Cardiac fibroblast (primary cell): ENCODE data around the gene DHX34.
"Not testable (repeated sequence)": the region's sequence is repeated elsewhere in the genome, so short reads cannot be mapped to it uniquely, and the experiment has no call there.

Source experiments
- DNase-seq, 2 donors: peaks; one replicate each; pipeline versions ENCODE4 v3.0.0 to v3.0.0-alpha.2; 2010; ENCODE audit warnings: low read depth in 2 of 2
- H3K4me3 ChIP-seq, 2 donors: replicated peaks in 1 of 2; 1 replicate in 1 of 2; 2 replicates in 1 of 2; pipeline ENCODE4 v1.5.1; 2011; ENCODE audit warnings: low read depth in 2 of 2, low read length in 2 of 2, mild to moderate bottlenecking in 2 of 2, moderate library complexity in 1 of 2
- CTCF ChIP-seq: IDR thresholded peaks from one replicate; pipeline ENCODE4 v1.5.1; 2011; ENCODE audit warnings: low read depth, mild to moderate bottlenecking, low read length, inconsistent platforms

DHX34 gene, protein sequence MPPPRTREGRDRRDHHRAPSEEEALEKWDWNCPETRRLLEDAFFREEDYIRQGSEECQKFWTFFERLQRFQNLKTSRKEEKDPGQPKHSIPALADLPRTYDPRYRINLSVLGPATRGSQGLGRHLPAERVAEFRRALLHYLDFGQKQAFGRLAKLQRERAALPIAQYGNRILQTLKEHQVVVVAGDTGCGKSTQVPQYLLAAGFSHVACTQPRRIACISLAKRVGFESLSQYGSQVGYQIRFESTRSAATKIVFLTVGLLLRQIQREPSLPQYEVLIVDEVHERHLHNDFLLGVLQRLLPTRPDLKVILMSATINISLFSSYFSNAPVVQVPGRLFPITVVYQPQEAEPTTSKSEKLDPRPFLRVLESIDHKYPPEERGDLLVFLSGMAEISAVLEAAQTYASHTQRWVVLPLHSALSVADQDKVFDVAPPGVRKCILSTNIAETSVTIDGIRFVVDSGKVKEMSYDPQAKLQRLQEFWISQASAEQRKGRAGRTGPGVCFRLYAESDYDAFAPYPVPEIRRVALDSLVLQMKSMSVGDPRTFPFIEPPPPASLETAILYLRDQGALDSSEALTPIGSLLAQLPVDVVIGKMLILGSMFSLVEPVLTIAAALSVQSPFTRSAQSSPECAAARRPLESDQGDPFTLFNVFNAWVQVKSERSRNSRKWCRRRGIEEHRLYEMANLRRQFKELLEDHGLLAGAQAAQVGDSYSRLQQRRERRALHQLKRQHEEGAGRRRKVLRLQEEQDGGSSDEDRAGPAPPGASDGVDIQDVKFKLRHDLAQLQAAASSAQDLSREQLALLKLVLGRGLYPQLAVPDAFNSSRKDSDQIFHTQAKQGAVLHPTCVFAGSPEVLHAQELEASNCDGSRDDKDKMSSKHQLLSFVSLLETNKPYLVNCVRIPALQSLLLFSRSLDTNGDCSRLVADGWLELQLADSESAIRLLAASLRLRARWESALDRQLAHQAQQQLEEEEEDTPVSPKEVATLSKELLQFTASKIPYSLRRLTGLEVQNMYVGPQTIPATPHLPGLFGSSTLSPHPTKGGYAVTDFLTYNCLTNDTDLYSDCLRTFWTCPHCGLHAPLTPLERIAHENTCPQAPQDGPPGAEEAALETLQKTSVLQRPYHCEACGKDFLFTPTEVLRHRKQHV

GRCh38 chr19:47348819-47349795, at the start of gene DHX34:
TSS of gene DHX34 (plus strand) at chr19:47349315. CDS start at chr19:47353031, 3,716 bp downstream.
- peak; percentile 100 for DNase-seq
- peak; percentile 99 for TF ChIP-seq CTCF
- peak within 1 kb of the TSS; percentile 78 to 92 for H3K4me3 ChIP-seq

- H3K4me3 ChIP-seq, DNase-seq: not testable (repeated sequence)
These were observed 48.2 kb upstream of the DHX34 start for GRCh38 chr19:47300867-47301266.

GRCh38 chr19:47302249-47302648, 46.9 kb upstream of the DHX34 start:
- TF ChIP-seq CTCF: no peak
- DNase-seq: no peak
- no peak overlapping the region for H3K4me3 ChIP-seq

DNA sequence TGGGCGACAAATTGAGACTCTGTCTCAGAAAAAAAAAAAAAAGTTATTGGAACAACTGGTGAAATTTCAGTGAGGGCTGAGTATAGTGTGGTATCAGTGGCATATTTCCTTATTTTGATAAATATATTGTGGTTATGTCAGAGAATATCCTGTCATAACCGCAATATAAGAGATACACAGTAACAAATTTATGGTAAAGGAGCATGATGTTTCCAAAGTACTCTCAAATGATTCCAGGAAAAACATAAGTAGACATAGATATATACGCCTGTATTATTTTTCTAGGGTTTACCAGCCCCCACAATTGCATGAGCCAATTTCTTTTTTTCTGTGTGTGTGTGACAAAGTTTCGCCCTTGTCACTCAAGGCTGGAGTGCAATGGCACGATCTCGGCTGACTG, 45.1 kb upstream of the DHX34 start:
- no peak for DNase-seq
- no peak for TF ChIP-seq CTCF

DNA sequence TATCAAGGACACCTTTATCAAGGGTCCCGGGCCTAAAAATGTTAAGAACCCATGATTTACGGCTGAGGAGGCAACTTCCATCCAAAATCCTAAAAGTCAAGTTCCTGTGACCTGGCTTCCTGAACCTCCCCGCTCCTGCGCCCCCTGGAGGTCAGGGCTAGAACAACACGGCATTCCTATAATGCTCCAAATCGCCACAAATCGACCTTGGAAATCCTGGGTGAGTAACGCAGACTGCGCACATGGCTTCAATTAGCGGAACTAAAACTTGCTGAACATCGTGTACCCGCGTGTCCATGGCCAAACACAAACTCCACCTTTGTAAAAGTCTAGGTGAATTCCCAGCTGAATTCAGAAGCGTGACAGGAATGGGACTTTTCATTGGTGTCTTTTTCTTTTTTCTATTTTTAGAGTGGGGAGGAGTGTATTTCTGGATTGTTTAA, 43.8 kb upstream of the DHX34 start:
- peak; percentile 98 for TF ChIP-seq CTCF
- peak; percentile 79 to 96 for DNase-seq
- no peak overlapping the region for H3K4me3 ChIP-seq

More for the DNA sequence above, 45.1 kb upstream of the DHX34 start:
- no peak overlapping the region for H3K4me3 ChIP-seq

- TF ChIP-seq CTCF: no peak
- no peak for DNase-seq
- H3K4me3 ChIP-seq: no peak overlapping the region
These were observed 42.8 kb upstream of the DHX34 start for GRCh38 chr19:47306303-47306702.
